AG04449 (cell line): ENCODE measurements around the gene SYPL2.

Experiments
- CTCF ChIA-PET: fragments of 350-600 bp; formaldehyde crosslinking; extraction: SDS; loops from one replicate; lab custom pipeline; 2021; ENCODE audit warnings: antibody characterized with exemption; lab: Yijun Ruan, JAX
- POLR2A ChIA-PET: fragments of 400-600, 350-600 bp; formaldehyde crosslinking; extraction: SDS; loops from one replicate; lab custom pipeline; 2020; ENCODE audit warnings: antibody characterized with exemption, inconsistent platforms; lab: Yijun Ruan, JAX
- DNase-seq: peaks from one replicate; pipeline ENCODE4 v3.0.0-alpha.2; 2010; ENCODE audit warnings: low read depth, low spot score
- H3K4me3 ChIP-seq: 2 replicates; pipeline ENCODE4 v1.5.1; 2011; ENCODE audit warnings: low read depth, mild to moderate bottlenecking, control low read depth, low read length
- TF ChIP-seq, protein P1 (sequence below): IDR thresholded peaks from one replicate; pipeline ENCODE4 v1.5.1; 2011; ENCODE audit warnings: mild to moderate bottlenecking, moderate library complexity, low read length, control low read depth, inconsistent platforms; ENCODE audit not compliant: insufficient read depth; ENCODE audit errors: missing control alignments

The SYPL2 gene

DNA sequence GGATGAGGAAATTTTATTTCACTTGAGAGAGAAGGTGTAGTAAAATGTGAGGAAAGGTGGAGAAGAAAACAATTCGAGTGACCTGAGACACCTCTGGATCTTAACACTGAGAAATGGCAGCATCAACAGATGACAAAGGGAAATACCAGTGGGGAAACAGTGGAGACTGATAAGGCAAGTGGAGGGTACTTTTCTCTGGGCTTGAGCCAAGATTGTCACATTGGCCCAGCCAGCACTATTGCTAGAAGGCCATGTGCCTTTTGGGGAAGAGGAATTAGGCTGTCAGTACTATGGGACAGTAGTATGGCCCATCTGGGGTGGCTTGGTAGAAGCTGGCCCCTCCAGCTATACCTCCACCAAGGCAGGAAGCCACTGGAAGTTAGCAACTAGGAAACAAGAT, 8.4 kb downstream of the SYPL2 start:
- DNase-seq, result no peak
- TF ChIP-seq, protein P1, sequence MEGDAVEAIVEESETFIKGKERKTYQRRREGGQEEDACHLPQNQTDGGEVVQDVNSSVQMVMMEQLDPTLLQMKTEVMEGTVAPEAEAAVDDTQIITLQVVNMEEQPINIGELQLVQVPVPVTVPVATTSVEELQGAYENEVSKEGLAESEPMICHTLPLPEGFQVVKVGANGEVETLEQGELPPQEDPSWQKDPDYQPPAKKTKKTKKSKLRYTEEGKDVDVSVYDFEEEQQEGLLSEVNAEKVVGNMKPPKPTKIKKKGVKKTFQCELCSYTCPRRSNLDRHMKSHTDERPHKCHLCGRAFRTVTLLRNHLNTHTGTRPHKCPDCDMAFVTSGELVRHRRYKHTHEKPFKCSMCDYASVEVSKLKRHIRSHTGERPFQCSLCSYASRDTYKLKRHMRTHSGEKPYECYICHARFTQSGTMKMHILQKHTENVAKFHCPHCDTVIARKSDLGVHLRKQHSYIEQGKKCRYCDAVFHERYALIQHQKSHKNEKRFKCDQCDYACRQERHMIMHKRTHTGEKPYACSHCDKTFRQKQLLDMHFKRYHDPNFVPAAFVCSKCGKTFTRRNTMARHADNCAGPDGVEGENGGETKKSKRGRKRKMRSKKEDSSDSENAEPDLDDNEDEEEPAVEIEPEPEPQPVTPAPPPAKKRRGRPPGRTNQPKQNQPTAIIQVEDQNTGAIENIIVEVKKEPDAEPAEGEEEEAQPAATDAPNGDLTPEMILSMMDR, result no peak
- ChIA-PET POLR2A (no interaction called here), CTCF (interaction anchor here (0.5 to 3.2 kb wide), 4 partner anchors 9 to 73 kb away, joined by 3 to 17 read pairs (median 3); partner anchors contain the start of genes ATXN7L2 and CYB561D1)
- no peak overlapping the region for H3K4me3 ChIP-seq

- TF ChIP-seq, protein P1, result no peak
- ChIA-PET CTCF (interaction anchor here (0.5 to 3.2 kb wide), 4 partner anchors 15 to 73 kb away, joined by 3 to 17 read pairs (median 5); partner anchors contain the start of gene CYB561D1), POLR2A (no interaction called here)
- no peak for DNase-seq
- no peak overlapping the region for H3K4me3 ChIP-seq
Observed at GRCh38 chr1:109475261-109475660, 8.9 kb downstream of the SYPL2 start.

DNA sequence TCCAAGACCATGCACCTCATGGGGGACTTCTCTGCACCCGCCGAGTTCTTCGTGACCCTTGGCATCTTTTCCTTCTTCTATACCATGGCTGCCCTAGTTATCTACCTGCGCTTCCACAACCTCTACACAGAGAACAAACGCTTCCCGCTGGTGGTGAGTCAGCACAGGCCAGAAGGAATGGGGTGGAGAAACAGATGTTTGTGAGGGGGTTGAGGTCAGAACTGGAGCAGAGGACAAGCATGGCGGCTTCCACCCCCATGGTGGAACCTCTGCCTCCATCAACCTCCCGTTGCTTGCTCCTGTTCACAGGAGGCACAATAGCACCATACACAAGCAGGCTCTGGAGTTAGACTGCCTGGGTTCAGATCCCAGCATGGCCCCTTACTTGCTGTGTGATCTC, 10.5 kb downstream of the SYPL2 start:
- CTCF ChIA-PET, result interaction anchor here (0.9 to 3.2 kb wide), 3 partner anchors 13 to 55 kb away, joined by 3 to 17 read pairs (median 7); partner anchors contain the start of gene CYB561D1
- DNase-seq, result no peak
- POLR2A ChIA-PET, result no interaction called here
- no peak overlapping the region for H3K4me3 ChIP-seq
- TF ChIP-seq, protein P1, result no peak

DNA sequence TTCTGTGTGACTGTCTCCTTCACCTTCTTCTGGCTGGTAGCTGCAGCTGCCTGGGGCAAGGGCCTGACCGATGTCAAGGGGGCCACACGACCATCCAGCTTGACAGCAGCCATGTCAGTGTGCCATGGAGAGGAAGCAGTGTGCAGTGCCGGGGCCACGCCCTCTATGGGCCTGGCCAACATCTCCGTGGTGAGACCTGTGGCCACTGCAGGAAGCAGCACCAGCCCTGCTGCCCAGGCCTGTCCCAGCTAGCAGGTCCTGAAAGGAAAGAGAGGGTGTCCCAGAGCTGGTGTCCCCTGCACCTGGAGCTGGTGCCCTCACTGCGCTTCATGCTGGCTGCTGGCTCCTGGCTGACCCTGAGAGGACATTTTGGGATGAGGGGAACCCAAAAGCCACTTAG, 11.5 kb downstream of the SYPL2 start:
- H3K4me3 ChIP-seq, result no peak overlapping the region
- ChIA-PET CTCF (interaction anchor here (8.9 to 43.1 kb wide), 2 partner anchors 14 to 56 kb away, joined by 107 to 2790 read pairs; partner anchors contain the start of genes CYB561D1 and GPR61), POLR2A (no interaction called here)
- DNase-seq, result no peak
- TF ChIP-seq, protein P1, result no peak

- no peak overlapping the region for H3K4me3 ChIP-seq
- CTCF ChIA-PET, result interaction anchor here (1.2 to 43.1 kb wide), 3 partner anchors 10 to 55 kb away, joined by 6 to 2790 read pairs (median 107); partner anchors contain the start of genes CYB561D1 and GPR61
- POLR2A ChIA-PET, result no interaction called here
- DNase-seq, result no peak
- TF ChIP-seq, protein P1, result no peak
Observed at GRCh38 chr1:109478806-109479205, 12.5 kb downstream of the SYPL2 start.

GRCh38 chr1:109479311-109479710, 13.0 kb downstream of the SYPL2 start:
- CTCF ChIA-PET, result interaction anchor here (1.2 to 43.1 kb wide), 3 partner anchors 11 to 55 kb away, joined by 6 to 2790 read pairs (median 107); partner anchors contain the start of genes CYB561D1 and GPR61

More at GRCh38 chr1:109479311-109479710, 13.0 kb downstream of the SYPL2 start:
- no peak overlapping the region for H3K4me3 ChIP-seq
- TF ChIP-seq, protein P1, result no peak
- POLR2A ChIA-PET, result no interaction called here
- DNase-seq, result no peak
